ENCODE measurements around the gene SMCHD1.
A peak's percentile ranks its signal among the peaks of the same experiment; 100 is the strongest.
"Not testable (repeated sequence)": the region's sequence is repeated elsewhere in the genome, so short reads cannot be mapped to it uniquely, and the experiment has no call there.

The SMCHD1 gene

DNA sequence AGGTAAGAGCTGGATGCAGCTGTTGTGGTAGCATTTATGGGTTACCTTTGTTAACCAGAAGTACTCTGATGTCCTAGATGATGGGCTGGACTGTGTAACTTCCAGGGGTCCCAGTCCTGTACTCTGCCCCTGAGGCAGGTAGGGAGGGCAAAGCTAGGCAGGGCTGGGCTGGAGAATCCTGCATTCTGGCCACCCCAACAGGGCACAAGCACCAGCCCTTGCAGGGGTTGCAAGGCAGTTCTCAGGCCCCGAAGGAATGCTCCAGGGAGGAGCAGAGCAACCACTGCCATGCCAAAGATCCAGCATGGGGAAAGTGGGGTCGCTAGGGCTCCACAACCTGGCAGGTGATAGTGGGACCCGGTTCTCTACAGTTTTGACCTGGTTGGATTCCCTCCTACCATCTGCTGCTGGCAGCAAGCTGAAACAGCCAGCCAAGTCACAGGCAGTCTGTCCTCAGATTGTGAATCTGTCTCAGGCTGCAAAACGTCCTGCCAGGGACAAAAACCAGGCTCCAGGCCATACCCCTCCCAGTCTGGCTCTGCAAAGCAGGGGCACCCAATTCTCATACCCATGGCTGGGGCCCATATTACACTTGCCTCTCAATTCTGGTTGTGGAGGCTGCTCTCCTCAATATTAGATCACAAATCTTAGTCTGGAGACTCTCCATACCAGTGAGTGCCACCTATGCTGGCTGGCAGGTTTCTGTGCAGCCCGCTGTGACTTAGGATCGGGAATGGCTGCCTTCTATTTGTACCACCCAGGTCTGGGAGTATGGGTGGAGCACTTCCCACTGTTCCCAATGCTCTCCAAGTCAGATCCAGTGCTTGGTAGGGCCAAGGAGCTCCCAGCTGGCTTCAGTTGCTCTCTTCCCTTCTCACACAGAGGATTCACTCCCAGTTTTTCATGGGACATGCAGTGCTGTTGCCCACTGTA is 61.1 kb downstream of the SMCHD1 start:
- no peak for DNase-seq (ENCODE audit: low read depth)

GRCh38 chr18:2717407-2717806 is 61.9 kb downstream of the SMCHD1 start:
- no peak for DNase-seq (ENCODE audit: low read depth)

DNA sequence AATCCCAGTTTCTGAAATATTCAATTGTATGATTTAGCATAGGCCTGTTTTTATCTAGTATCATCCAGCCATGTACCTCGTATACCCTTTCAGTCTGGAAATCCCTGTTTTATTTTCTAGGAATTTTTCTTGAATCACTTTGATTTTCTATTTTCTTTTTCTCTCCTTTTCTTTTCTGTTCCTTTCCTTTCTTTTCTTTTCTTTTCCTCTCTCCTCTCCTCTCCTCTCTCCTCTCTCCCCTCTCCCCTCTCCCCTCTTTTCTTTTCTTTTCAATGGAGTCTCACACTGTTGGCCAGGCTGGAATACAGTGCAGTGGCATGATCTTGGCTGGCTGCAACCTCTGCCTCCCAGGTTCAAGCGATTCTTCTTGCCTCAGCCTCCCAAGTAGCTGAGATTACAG is 63.5 kb downstream of the SMCHD1 start:
- DNase-seq (ENCODE audit: low read depth) = no peak

DNA sequence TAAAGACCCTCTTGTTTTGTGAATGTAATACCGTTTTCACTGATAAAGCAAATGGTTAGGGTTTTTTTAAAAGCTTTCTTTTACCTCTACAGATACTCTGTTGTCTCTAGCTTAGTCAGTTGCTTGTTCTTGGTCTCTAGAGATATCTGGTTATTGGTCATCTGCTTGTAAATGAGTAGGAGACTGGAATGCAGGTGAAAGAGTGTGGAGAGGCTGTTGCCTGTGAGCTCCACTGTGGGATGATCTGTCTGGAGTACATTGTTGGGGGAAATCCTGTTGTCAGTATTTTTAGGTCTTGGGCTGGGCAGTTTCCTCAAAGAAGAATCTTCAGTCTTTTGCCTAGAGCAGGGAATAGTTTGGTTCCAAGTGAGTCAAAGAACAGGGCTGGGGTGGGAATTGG is 67.7 kb downstream of the SMCHD1 start:
- DNase-seq (ENCODE audit: low read depth) = no peak

GRCh38 chr18:2729757-2730156 is 74.2 kb downstream of the SMCHD1 start:
- DNase-seq (ENCODE audit: low read depth) = no peak

GRCh38 chr18:2736823-2737222 is 81.3 kb downstream of the SMCHD1 start:
- no peak for DNase-seq (ENCODE audit: low read depth)

DNA sequence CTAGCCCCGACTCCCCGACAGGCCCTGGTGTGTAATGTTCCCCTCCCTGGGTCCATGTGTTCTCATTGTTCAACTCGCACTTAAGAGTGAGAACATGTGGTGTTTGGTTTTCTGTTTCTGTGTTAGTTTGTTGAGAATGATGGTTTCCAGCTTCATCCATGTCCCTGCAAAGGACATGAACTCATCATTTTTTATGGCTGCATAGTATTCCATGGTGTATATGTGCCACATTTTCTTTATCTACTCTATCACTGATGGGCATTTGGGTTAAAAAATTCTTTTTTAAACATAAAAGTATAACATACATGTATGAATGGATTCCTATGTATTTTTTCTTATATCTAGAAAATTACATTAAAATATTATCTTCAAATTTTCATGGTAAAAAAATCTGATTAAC is 84.6 kb downstream of the SMCHD1 start:
- not testable (repeated sequence) for DNase-seq (ENCODE audit: low read depth)

DNA sequence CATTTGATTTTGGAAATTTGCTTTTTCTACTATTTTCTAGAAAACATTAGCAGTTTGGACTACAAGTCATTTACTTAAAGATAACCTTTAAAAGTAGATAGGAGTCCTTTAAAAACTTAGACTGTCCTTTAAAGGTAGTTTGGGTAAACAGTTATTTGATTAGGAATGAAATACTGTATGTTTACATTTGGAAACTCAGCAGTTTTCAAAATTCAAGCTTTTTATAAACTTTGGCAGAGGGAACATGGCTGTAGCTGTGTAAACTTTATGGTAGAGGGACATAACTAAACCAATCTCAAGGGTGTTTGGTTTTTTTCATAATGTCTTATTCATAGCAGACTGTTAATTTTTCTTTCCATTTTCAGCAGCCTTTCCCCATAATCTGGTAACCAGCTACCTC is 90.7 kb downstream of the SMCHD1 start:
- no peak for DNase-seq (ENCODE audit: low read depth)

- no peak for DNase-seq (ENCODE audit: low read depth)
Measured at GRCh38 chr18:2758309-2758708, 102.8 kb downstream of the SMCHD1 start.

- no peak for DNase-seq (ENCODE audit: low read depth)
Measured at GRCh38 chr18:2774669-2775068, 119.1 kb downstream of the SMCHD1 start.

- DNase-seq (ENCODE audit: low read depth) = no peak
Measured at GRCh38 chr18:2776601-2777000, 121.1 kb downstream of the SMCHD1 start.

DNA sequence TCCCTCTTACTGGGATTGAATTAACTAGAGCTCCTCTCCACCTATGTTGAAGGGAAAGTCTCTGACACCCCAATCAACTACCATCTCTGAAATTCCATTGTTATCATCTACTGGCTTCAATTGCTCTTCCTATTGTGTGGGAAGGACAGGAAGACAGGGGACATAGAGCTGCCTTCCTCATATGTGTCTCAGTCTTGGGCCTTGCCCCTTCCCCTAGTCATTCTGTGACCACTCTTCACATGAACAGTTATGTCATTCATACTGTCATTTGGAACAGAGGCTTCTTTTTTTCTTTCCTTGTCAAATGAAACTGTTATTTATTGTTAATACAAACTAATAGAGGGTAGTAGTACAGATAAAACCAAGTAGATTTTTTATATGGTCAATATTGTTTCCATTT is 121.7 kb downstream of the SMCHD1 start:
- no peak for DNase-seq (ENCODE audit: low read depth)

DNA sequence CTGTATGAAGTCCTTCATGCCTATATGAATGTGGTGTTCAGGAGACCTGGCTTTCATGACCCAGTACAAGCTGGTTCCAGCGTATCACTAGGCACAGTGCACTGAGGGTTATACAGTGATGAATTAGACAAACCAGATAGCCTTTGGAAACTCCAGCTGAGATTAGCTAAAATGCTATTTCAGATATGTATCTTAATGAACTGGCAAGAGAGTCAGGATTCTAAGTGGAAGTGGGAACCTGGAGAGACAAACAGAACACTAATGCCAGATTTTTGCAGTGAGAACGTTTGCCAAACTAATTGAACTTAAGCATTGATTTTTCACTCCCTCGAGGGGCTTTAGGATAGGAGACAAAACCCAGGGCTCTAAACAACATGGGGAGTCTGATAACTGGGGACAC is 125.2 kb downstream of the SMCHD1 start:
- no peak for DNase-seq (ENCODE audit: low read depth)

DNA sequence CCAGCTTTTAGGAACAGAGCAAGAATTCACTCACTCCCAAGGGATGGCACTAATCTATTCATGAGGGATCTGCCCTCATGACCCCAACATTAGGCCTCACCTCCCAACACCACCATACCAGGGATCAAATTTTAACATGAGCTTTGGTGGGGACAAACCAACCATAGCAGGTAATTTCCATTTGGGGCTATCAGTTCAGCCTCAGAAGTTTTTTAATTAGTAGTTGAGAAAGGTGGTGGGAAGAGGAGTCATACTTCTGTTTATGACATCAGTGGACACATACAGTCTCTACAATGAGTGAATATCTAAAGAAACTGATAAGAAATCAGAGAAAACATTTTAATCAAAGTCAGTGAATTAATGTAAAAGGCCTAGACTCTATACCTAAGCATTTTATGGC is 131.7 kb downstream of the SMCHD1 start:
- no peak for DNase-seq (ENCODE audit: low read depth)

DNA sequence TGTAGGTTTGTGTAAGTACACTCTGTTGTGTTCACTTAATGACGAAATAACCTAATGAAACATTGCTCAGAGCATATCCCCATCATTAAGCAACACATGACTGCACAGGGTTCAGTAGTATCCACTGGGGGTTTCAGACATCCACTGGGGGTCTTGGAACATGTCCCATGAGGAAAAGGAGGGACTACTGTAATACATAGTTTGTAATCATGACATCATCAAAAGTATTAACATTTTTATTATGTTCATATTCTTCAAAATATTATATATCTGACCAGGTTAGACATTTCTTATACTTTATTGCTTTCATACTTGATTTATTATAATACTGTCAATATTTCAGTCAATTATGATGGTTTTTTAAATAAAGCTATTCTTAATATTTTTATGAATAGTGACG is 136.9 kb downstream of the SMCHD1 start:
- no peak for DNase-seq (ENCODE audit: low read depth)

GRCh38 chr18:2794159-2794558 is 138.6 kb downstream of the SMCHD1 start:
- DNase-seq (ENCODE audit: low read depth) = no peak

DNA sequence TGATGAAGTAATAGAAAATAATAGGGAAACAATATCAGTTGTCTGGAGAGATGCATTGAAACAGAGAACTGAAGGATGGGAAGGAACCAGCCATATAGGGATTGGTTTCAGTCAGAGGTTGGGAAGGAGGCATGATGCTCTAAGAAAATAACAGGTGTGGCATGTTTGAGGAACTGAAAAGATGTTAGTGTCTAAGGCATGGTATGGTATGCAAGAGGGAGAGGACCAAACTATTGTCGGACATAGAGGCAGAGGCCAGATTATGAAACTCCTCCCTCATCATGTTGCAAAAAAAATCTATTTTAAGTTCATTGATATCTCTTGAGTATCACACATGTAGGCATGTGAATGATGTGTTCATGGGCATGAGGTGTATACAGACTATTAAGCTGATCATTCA is 142.4 kb downstream of the SMCHD1 start:
- no peak for DNase-seq (ENCODE audit: low read depth)

- DNase-seq (ENCODE audit: low read depth) = no peak
Measured at GRCh38 chr18:2799369-2799768, 143.8 kb downstream of the SMCHD1 start.

DNA sequence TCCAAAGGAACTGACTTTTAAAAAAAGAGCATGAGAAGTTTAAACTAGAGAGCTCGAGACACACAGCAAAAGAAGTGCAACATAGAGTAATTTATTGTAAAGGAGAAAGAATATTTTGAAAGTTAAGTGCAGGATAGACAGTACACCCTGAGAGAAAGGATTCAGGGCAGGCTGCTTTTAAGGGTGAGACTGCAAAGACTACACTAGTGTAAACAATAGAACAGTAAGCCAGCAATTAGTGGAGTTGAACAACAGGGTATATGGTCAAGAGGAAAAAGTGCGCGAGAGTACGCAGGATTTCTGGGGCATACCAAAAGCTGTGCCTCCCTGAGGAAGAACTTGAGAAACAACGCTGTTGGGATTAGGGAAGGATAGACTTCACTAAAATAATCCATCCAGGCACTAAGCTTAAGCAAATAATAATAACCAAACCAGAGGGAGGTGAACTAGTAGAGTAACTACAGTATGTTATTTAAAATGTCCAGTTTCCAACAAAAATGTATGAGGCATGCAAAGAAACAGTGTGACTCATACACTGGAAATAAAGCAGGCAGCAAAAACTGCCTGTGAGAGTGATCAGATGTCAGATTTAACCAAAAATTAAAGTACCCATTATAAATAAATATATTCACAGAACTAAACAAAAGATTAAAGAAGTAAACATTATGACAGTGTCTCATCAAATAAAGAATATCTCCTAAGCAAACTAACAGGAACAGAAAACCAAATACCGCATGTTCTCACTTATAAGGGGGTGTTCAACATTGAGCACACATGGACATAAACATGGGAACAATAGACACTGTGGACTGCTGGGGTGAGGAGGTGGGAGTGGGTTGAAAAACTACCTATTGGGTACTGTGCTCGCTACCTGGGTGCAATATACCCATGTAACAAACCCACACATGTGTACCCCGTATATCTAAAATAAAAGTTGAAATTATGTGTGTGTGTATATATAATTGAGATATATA is 150.7 kb downstream of the SMCHD1 start:
- DNase-seq (ENCODE audit: low read depth) = peak; percentile 36

DNA sequence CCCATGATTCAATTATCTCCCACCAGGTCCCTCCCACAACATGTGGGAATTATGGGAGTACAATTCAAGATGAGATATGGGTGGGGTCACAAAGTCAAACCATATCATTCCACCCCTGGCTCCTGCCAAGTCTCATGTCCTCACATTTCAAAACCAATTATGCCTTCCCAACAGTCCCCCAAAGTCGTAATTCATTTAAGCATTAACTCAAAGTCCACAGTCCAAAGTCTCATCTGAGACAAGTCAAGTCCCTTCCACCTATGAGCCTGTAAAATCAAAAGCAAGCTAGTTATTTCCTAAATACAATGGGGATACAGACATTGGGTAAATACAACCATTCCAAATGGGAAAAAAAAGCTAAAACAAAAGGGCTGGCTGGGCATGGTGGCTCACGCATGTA is 153.1 kb downstream of the SMCHD1 start:
- not testable (repeated sequence) for DNase-seq (ENCODE audit: low read depth)

GRCh38 chr18:2809666-2810183 is 154.2 kb downstream of the SMCHD1 start:
- not testable (repeated sequence) for DNase-seq (ENCODE audit: low read depth)

- DNase-seq (ENCODE audit: low read depth) = no peak
Measured at GRCh38 chr18:2811416-2811815, 155.9 kb downstream of the SMCHD1 start.

DNA sequence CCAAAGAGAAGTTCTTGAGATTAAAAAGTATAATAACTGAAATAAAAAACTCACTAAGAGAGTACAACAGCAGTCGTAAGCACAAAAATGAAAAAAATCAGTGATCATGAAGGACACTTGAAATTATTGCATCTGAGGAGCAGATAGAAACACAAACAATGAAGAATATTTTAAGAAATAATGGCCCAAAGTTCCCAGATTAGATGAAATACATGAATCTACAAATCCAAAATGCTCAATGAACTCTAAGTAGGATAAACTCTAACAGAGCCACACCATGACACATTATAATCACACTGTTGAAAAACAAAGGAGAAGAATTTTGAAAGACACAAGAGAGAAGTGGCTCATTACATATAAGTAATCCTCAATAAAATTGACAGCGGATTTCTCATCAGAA is 159.4 kb downstream of the SMCHD1 start:
- no peak for DNase-seq (ENCODE audit: low read depth)
